HG03039 (cell line): ENCODE results near the gene CKAP4.

Experiments used
- ATAC-seq: cut with Tn5 transposase; IDR thresholded peaks from one replicate; pipeline ENCODE4 v1.9.1; 2021; ENCODE audit warnings: mild to moderate bottlenecking, moderate library complexity; ENCODE audit not compliant: unreplicated experiment

Gene CKAP4

GRCh38 chr12:106243620-106244019, 4.2 kb downstream of the CKAP4 start:
- ATAC-seq, result no peak

DNA sequence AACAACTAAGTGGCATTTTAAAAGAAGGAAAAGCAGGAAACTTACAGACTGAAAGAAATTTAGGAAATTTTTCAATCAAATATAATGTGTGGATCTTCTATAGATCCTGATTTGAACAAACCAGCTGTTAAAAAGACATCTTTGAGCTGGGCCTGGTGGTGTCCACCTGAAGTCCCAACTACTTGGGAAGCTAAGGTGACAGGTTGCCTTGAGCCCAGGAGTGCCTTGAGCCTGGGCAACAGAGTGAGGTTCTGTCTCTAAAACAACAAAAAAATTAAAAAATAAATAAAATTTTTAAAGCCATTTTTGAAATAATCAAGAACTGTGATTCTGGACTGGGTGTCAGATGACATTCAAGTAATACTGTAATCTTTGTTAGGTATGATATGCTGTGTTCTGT, 7.0 kb downstream of the CKAP4 start:
- ATAC-seq, result no peak

DNA sequence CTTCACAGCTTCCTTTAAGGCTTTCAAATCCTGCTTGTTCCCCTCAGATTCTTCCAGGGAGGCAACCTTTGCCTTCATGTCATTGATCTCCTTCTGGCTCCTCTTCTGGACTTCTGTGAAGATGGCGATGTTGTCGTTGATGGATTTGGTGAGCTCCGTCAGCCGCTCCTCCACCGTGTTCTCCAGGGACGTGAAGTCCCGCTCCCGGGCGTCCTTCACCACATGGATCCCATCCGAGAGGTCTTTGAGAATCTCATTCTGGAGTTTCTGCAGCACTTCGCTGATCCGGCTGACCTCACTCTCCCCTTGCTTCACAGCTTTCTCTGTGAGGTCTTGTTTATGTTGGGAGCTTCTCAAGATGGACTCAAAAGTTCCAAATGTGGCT, 7.9 kb downstream of the CKAP4 start:
- ATAC-seq, result no peak

DNA sequence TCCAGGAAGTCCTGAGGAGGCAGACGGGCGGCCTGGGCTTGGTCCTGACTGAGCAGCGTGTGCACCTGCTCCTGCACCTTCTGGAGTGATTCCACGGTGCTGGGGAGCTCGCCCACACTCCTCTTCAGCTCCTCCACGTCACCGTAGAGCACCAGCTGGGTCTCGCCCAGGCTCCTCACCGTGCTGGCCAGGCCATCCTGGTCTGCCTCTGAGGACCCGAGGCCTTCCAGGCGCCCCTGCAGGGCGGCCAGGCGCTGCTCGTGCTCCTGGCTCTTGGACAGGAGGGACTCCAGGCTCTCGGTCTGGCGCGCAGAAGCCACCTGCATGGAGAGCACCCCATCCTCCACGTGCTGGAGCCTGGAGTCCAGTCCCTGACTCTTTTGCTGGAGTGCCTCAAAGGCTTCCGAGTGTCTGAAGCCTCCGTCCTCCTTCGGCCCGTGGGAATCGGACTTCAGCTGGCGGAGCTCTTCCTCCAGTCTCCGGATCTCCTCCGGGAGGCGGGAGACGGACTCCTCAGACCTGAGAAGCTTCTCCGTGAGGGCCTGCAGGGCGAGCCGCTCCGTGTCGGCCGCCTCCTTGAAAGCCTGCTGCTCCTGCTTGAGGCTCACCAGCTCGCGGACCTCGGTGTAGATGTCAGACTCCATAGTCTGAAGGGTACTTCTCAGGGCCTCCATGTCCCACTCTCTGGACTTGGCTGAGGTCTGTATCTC, 8.4 kb downstream of the CKAP4 start:
- no peak for ATAC-seq

- ATAC-seq, result no peak
Measured at GRCh38 chr12:106238146-106238545, 9.7 kb downstream of the CKAP4 start.

GRCh38 chr12:106235770-106236169, 12.1 kb downstream of the CKAP4 start:
- no peak for ATAC-seq

DNA sequence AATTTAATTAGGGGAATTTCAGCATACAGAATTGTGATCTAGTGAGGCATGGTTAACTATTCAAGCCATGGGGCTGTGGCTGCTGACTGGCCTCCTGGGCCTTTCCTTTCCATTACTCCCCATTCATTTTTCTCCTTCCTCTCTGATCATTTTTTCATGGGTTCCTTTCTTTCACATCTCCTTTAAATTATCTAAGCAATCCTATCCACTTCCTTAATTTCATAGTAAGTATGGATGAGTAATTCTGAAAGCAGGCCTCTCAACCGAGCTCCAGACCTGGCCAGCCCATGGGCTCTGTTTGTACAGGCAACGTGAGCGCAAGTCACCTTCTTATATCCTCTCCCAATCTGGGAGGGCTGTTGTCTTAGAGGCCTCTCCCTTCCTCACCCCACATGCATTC, 13.4 kb downstream of the CKAP4 start:
- no peak for ATAC-seq

DNA sequence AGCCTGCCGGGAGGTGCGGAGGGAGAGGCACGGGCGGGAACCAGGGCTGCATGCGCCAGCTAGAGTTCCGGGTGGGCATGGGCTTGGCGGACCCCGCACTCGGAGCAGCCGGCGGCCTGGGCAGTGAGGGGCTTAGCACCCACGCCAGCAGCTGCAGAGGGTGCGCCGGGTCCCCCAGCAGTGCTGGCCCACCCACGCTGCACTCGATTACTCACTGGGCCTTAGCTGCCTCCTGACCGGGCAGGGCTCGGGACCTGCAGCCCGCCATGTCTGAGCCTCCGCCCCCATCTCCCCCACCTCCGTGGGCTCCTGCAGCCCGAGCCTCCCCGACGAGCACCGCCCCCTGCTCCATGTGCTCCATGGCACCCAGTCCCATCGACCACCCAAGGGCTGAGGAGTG, 14.8 kb downstream of the CKAP4 start:
- no peak for ATAC-seq

DNA sequence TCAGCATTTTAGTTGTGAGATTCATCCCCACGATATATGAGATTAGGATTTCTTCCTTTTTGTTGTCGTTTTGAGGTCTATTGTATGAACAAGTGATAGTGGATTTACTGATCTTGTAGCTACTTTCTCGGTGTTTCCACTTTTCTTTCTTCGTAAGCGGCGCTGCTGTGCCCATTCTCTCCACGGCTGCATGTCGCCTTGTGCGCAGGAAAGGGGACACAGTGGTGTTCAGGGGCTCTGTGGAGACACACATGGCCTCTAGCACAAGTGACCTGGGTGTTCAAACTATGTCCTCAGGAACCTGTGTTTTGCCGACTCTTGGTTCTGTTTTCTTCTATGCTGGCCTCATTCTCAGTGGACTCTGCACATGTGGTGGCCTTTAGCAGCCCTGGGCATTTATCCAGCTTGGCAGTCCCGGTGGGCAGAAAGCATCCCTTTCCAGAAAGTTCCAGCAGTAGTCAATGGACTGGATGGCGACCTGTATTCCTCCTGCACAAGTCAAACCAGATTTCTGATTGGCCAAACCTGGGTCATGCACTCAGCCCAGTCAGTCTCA, 18.7 kb downstream of the CKAP4 start:
- ATAC-seq, result no peak

GRCh38 chr12:106228320-106228710, 19.5 kb downstream of the CKAP4 start:
- ATAC-seq, result no peak

DNA sequence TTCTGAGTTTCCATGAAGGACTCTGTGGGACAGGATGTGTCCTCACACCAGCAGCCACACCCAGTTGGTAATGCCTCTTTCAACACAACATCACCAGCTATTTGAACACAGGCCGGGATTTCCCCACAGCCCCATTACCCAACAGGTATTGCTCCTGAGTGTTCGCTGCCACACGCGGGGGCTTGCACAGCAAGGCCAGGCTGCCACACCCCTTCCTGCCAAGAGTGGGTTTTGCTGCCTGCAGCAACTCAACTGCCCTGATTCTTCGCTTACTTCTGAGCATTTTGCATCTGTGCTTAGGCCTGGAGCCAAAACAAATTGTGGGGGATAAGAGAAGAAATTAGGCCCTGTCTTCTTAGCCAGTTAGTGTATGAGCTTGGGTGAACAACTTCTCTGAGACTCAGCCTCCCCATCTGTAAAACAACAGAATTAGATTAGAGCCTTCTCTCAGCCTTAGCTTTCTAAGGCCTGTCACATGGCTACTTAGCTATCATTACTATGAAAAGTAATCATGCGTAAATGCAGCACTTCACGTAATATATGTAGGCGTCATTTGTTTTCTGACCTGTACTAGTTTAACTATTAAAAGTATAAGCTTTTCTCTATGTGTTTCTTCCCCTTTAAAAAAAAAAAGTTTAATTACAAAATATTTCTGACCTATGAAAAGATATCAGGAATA, 20.0 kb downstream of the CKAP4 start:
- no peak for ATAC-seq

DNA sequence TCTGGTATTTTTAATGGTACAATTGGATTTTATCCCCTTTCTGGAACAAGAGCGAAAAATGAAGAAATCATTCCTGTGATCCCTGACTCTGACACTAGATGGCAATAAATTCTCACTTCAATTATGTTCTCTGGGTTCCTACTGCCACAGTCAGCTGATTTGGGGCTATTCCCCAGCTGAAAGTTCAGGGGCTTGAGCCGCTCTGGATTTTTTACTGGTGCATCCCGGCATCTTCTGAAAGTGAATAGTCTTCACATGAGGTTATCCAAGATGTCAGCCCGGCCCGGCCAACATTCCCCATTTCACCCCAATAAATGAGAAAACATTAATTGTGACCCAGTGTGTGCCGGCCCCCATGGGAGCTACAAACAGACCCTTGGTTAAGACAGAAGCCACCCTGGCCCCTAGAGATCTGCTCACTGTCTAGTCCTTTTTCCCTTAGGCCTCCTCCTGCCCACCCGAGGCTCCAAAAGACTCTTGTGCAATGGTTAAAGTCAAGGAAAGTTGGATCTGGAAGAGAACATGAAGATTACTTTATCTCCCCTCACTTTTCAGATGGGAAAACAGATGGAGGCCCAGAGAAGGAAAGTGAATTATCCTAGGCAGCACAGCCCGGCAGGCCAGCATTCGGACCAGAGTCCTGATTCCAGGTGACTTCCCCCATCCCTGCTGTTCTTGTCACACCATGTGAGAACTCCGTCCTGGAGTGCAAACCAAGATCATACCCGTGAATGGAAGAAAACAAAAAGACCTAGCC, 20.8 kb downstream of the CKAP4 start:
- ATAC-seq, result no peak

- ATAC-seq, result no peak
Measured at GRCh38 chr12:106224355-106224706, 23.5 kb downstream of the CKAP4 start.

- no peak for ATAC-seq
Measured at GRCh38 chr12:106223485-106224354, 24.1 kb downstream of the CKAP4 start.

- no peak for ATAC-seq
Measured at GRCh38 chr12:106220536-106220935, 27.3 kb downstream of the CKAP4 start.

- no peak for ATAC-seq
Measured at GRCh38 chr12:106219043-106219442, 28.8 kb downstream of the CKAP4 start.

GRCh38 chr12:106217706-106218105, 30.1 kb downstream of the CKAP4 start:
- no peak for ATAC-seq

DNA sequence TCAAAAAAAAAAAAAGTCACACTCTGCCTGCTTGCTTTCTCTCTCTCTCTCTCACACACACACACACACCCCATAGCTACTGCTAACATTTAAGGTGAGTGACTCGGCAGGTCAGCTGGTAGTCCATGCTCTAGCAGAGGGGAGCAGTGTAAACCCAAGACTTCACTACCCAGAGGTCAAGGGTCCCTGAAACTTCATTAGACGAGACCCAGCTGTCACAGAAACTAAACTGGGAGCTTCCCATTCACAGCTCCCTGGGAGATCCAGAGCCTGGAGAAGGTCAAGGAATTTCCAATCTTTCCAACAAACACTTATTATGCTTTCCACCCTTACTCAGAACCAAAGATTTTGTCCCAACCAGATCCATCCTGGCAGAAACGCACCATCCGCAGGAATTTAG, 33.2 kb downstream of the CKAP4 start:
- no peak for ATAC-seq

GRCh38 chr12:106213662-106214061, 34.2 kb downstream of the CKAP4 start:
- no peak for ATAC-seq

- ATAC-seq, result no peak
Measured at GRCh38 chr12:106211973-106212372, 35.8 kb downstream of the CKAP4 start.
